H1 (cell line): ENCODE measurements around the gene RSPO1. TPM values are rescaled to one million over a fixed set of nuclear protein-coding genes. Genes with fewer than 3 reads are reported as not detected.

Experiments
- CTCF ChIA-PET: fragments of 300-600 bp; sonication (Branson Sonifier 250); formaldehyde crosslinking; loops from one replicate; lab custom pipeline; 2021; ENCODE audit not compliant: partially characterized antibody; lab: Charles Lee
- POLR2A ChIA-PET: fragments of 300-600 bp; sonication (Branson Sonifier 250); formaldehyde crosslinking; loops from one replicate; lab custom pipeline; 2021; ENCODE audit warnings: inconsistent platforms; ENCODE audit not compliant: partially characterized antibody; lab: Charles Lee
- DNase-seq, 2 experiments: peaks; one replicate each; pipeline versions ENCODE4 v3.0.0 to v3.0.0-alpha.2; 2010 to 2022; ENCODE audit warnings: low spot score in 2 of 2, low read depth in 1 of 2, mixed read lengths in 1 of 2
- FAIRE-seq: peaks from 2 replicates; lab custom pipeline; 2011; peaks lifted over from hg19 to GRCh38; lab: Jason Lieb, UNC
- H2AFZ ChIP-seq: 2 replicates; pipeline ENCODE4 v1.8.1; 2012; ENCODE audit warnings: low read length, inconsistent platforms
- H2AK5ac ChIP-seq: 2 replicates; pipeline ENCODE4 v1.6.1; 2013; ENCODE audit warnings: low read depth, low read length
- H2BK120ac ChIP-seq: replicated peaks from 2 replicates; pipeline ENCODE3; 2013; ENCODE audit warnings: low read depth, low read length, inconsistent platforms
- H2BK12ac ChIP-seq: 2 replicates; pipeline ENCODE4 v1.6.1; 2013; ENCODE audit warnings: low read depth, low read length
- H2BK15ac ChIP-seq: 2 replicates; pipeline ENCODE4 v1.6.1; 2013; ENCODE audit warnings: low read length
- H2BK20ac ChIP-seq: 2 replicates; pipeline ENCODE4 v1.6.1; 2013; ENCODE audit warnings: low read length
- H2BK5ac ChIP-seq: 2 replicates; pipeline ENCODE4 v1.6.1; 2013; ENCODE audit warnings: low read depth, low read length
- H3K14ac ChIP-seq: 2 replicates; pipeline ENCODE4 v1.6.1; 2013; ENCODE audit warnings: inconsistent platforms; ENCODE audit not compliant: insufficient read length
- H3K18ac ChIP-seq: 2 replicates; pipeline ENCODE4 v1.6.1; 2013; ENCODE audit warnings: low read length; ENCODE audit errors: extremely low read depth
- H3K23ac ChIP-seq: 2 replicates; pipeline ENCODE4 v1.6.1; 2013; ENCODE audit warnings: inconsistent platforms; ENCODE audit not compliant: insufficient read length
- H3K23me2 ChIP-seq: 2 replicates; pipeline ENCODE4 v1.6.1; 2013; ENCODE audit warnings: low read depth, low read length
- H3K27ac ChIP-seq: 2 replicates; pipeline ENCODE4 v1.6.1; 2011; ENCODE audit warnings: low read depth, low read length, inconsistent platforms
- H3K27me3 ChIP-seq, 4 experiments: replicated peaks in 1 of 4; 1 replicate in 1 of 4; 2 replicates in 3 of 4; pipeline versions ENCODE4 v1.6.1 to v1.8.1; 2011 to 2013; ENCODE audit warnings: low read length in 3 of 4, mild to moderate bottlenecking in 3 of 4, inconsistent platforms in 2 of 4, mixed read lengths in 2 of 4, moderate library complexity in 1 of 4; ENCODE audit not compliant: control insufficient read depth in 3 of 4, insufficient read depth in 3 of 4; ENCODE audit errors: extremely low read depth in 1 of 4
- H3K36me3 ChIP-seq, 4 experiments: 2 replicates each; pipeline versions ENCODE4 v1.6.1 to v1.8.1; 2011 to 2013; ENCODE audit warnings: mild to moderate bottlenecking in 4 of 4, low read length in 3 of 4, moderate library complexity in 2 of 4, control low read depth in 1 of 4, inconsistent platforms in 1 of 4; ENCODE audit not compliant: insufficient read depth in 4 of 4, control insufficient read depth in 2 of 4
- H3K4ac ChIP-seq: replicated peaks from 2 replicates; pipeline ENCODE3; 2013; ENCODE audit warnings: low read length, low read depth, mixed read lengths, inconsistent platforms; ENCODE audit not compliant: insufficient read length
- H3K4me1 ChIP-seq, 4 experiments: replicated peaks in 1 of 4; 1 replicate in 1 of 4; 2 replicates in 3 of 4; pipeline versions ENCODE4 v1.6.1 to v1.8.1; 2011 to 2013; ENCODE audit warnings: low read length in 3 of 4, inconsistent platforms in 2 of 4, mixed read lengths in 1 of 4; ENCODE audit not compliant: insufficient read depth in 4 of 4, control insufficient read depth in 3 of 4
- H3K4me2 ChIP-seq, 2 experiments: 2 replicates each; pipeline versions ENCODE4 v1.6.1 to v1.8.1; 2011 to 2013; ENCODE audit warnings: low read depth in 2 of 2, low read length in 2 of 2, control low read depth in 1 of 2, inconsistent platforms in 1 of 2, mild to moderate bottlenecking in 1 of 2; ENCODE audit not compliant: insufficient read depth in 1 of 2
- H3K4me3 ChIP-seq, 4 experiments: fragments of 200-600, 300-600 bp in 1 of 4; sonication (generic), shearing (Covaris generic), sonication (Bioruptor Twin) in 1 of 4; 2 replicates each; pipeline versions ENCODE4 v1.5.1 to v1.8.1; 2011 to 2016; ENCODE audit warnings: low read length in 4 of 4, low read depth in 3 of 4, control low read depth in 2 of 4, inconsistent platforms in 2 of 4, mild to moderate bottlenecking in 2 of 4, mixed read lengths in 1 of 4, moderate library complexity in 1 of 4; ENCODE audit not compliant: insufficient read depth in 2 of 4; ENCODE audit errors: extremely low read depth in 1 of 4
- H3K56ac ChIP-seq: replicated peaks from 2 replicates; pipeline ENCODE3; 2013; ENCODE audit warnings: low read depth, mild to moderate bottlenecking, mixed read lengths, low read length, inconsistent platforms; ENCODE audit not compliant: insufficient read length
- H3K79me1 ChIP-seq: 2 replicates; pipeline ENCODE4 v1.6.1; 2013; ENCODE audit warnings: low read depth, low read length, control low read depth
- H3K79me2 ChIP-seq, 2 experiments: 2 replicates each; pipeline versions ENCODE4 v1.6.1 to v1.8.1; 2012 to 2013; ENCODE audit warnings: low read length in 2 of 2, mild to moderate bottlenecking in 2 of 2, inconsistent platforms in 1 of 2; ENCODE audit not compliant: insufficient read depth in 2 of 2, control insufficient read depth in 1 of 2
- H3K9ac ChIP-seq, 4 experiments: replicated peaks in 1 of 4; 1 replicate in 1 of 4; 2 replicates in 3 of 4; pipeline versions ENCODE4 v1.6.1 to v1.8.1; 2011 to 2013; ENCODE audit warnings: low read depth in 3 of 4, low read length in 3 of 4, control low read depth in 2 of 4, mild to moderate bottlenecking in 2 of 4, moderate library complexity in 2 of 4, inconsistent platforms in 1 of 4; ENCODE audit errors: extremely low read depth in 1 of 4
- H3K9me3 ChIP-seq, 2 experiments: 2 replicates each; pipeline versions ENCODE4 v1.6.1 to v1.8.1; 2012 to 2013; ENCODE audit warnings: mild to moderate bottlenecking in 2 of 2, moderate library complexity in 2 of 2, control low read depth in 1 of 2, inconsistent platforms in 1 of 2, low read depth in 1 of 2, low read length in 1 of 2, mixed read lengths in 1 of 2; ENCODE audit not compliant: insufficient read depth in 2 of 2
- H4K20me1 ChIP-seq, 2 experiments: replicated peaks in 1 of 2; 2 replicates each; pipeline versions ENCODE3 to v1.8.1; 2011 to 2013; ENCODE audit warnings: inconsistent platforms in 2 of 2, low read length in 2 of 2, mild to moderate bottlenecking in 1 of 2; ENCODE audit not compliant: insufficient read depth in 2 of 2, control insufficient read depth in 1 of 2
- H4K5ac ChIP-seq: 2 replicates; pipeline ENCODE4 v1.6.1; 2013; ENCODE audit warnings: low read length, low read depth, mixed read lengths, inconsistent platforms; ENCODE audit not compliant: insufficient read length
- H4K8ac ChIP-seq: 2 replicates; pipeline ENCODE4 v1.8.0; 2013; ENCODE audit warnings: mild to moderate bottlenecking, moderate library complexity, low read length, inconsistent platforms; ENCODE audit not compliant: insufficient read depth; ENCODE audit errors: extremely low read depth
- H4K91ac ChIP-seq: replicated peaks from 2 replicates; pipeline ENCODE3; 2013; ENCODE audit warnings: low read length, mixed read lengths, inconsistent platforms; ENCODE audit not compliant: insufficient read length
- ASH2L ChIP-seq: fragments of 200-600, 300-600 bp; sonication (generic); IDR thresholded peaks from one replicate; pipeline ENCODE4 v1.7.1; 2017; ENCODE audit warnings: low read length
- BCL11A ChIP-seq, 2 experiments: IDR thresholded peaks; one replicate each; pipeline ENCODE4 v1.6.1; 2011; ENCODE audit warnings: low read depth in 2 of 2, low read length in 2 of 2, mild to moderate bottlenecking in 2 of 2
- CHD1 ChIP-seq: IDR thresholded peaks from 2 replicates; pipeline ENCODE4 v1.6.1; 2012; ENCODE audit warnings: low read depth, low read length, improper control_type of control experiment
- E2F6 ChIP-seq: IDR thresholded peaks from 2 replicates; pipeline ENCODE4 v1.6.1; 2012; ENCODE audit warnings: inconsistent platforms
- EP300 ChIP-seq, 2 experiments: IDR thresholded peaks; 1 replicate in 1 of 2; 2 replicates in 1 of 2; pipeline ENCODE4 v1.6.1; 2011 to 2012; ENCODE audit warnings: low read depth in 2 of 2, low read length in 2 of 2, mild to moderate bottlenecking in 2 of 2, borderline replicate concordance in 1 of 2, inconsistent platforms in 1 of 2, moderate library complexity in 1 of 2
- GTF2F1 ChIP-seq: IDR thresholded peaks from 2 replicates; pipeline ENCODE4 v1.6.1; 2012; ENCODE audit warnings: low read depth, low read length, improper control_type of control experiment, borderline replicate concordance
- HDAC2 ChIP-seq, 2 experiments: fragments of 300-600 bp in 1 of 2; sonication (generic) in 1 of 2; IDR thresholded peaks; 2 replicates each; pipeline ENCODE4 v1.6.1; 2011 to 2012; ENCODE audit warnings: low read depth in 2 of 2, low read length in 2 of 2, mild to moderate bottlenecking in 2 of 2, moderate library complexity in 2 of 2, borderline replicate concordance in 1 of 2, inconsistent platforms in 1 of 2
- KDM5A ChIP-seq: fragments of 200-600 bp; IDR thresholded peaks from 2 replicates; pipeline ENCODE4 v1.7.1; 2012; ENCODE audit warnings: mild to moderate bottlenecking, low read length, inconsistent platforms, mixed read lengths
- POLR2AphosphoS5 ChIP-seq: IDR thresholded peaks from 2 replicates; pipeline ENCODE4 v1.6.1; 2011; ENCODE audit warnings: low read depth, low read length
- SP4 ChIP-seq: IDR thresholded peaks from 2 replicates; pipeline ENCODE4 v1.6.1; 2012; ENCODE audit warnings: low read length, inconsistent platforms
- TEAD4 ChIP-seq: IDR thresholded peaks from 2 replicates; pipeline ENCODE4 v1.6.1; 2012; ENCODE audit warnings: low read depth, low read length, inconsistent platforms, mixed read lengths
- USF2 ChIP-seq: IDR thresholded peaks from 2 replicates; pipeline ENCODE4 v1.6.1; 2011; ENCODE audit warnings: low read length, improper control_type of control experiment
- WGBS, 2 experiments: shearing (Covaris generic) in 1 of 2; methylation state at CpG; one replicate each; pipeline versions ENCODE4 v1.1.6 to v1.1.7; 2013 to 2015; ENCODE audit warnings: low lambda C conversion rate in 2 of 2, mixed read lengths in 2 of 2, inconsistent platforms in 1 of 2, low coverage in 1 of 2, missing lambda C conversion rate in 1 of 2; ENCODE audit not compliant: insufficient replicate concordance in 2 of 2, insufficient coverage in 1 of 2, insufficient read length in 1 of 2; ENCODE audit errors: extremely low coverage in 1 of 2, missing lambda C conversion rate in 1 of 2; 5-methylcytosine and 5-hydroxymethylcytosine counted together
- polyA plus RNA-seq, 7 experiments: library from polyadenylated mRNA; depleted of rRNA in 3 of 7; stranded (reverse) in 5 of 7; unstranded in 2 of 7; fragments of >200 nt in 5 of 7; fragments of 200-250 nt in 2 of 7; gene quantifications; 1 replicate in 5 of 7; 2 replicates in 1 of 7; 4 replicates in 1 of 7; pipeline versions ENCODE4 v1.2.1 to v1.2.3, GENCODE V29; 2011 to 2013; ENCODE audit warnings: missing spikeins in 2 of 7, mixed read lengths in 2 of 7
- total RNA-seq: library from RNA; stranded (reverse); fragmentation: NEBNext Ultra II Directional; extraction: Animal tissue kit (Norgen Biotek cat#: 25700); gene quantifications from 2 replicates; pipeline ENCODE4 v1.2.1, GENCODE V29; 2021

The RSPO1 gene
- total and polyA plus RNA-seq, 2 of the 8 experiments (the other 6 are each of a cell fraction or from before 2014, with no cell fraction given), result 0.39 TPM; not detected in 1

GRCh38 chr1:37670133-37670532 is 35.4 kb upstream of the RSPO1 start:
- no peak for FAIRE-seq
- peaks cover 0 to 10% (median 1%) of the 10 kb centered on the region in 4 experiments; a peak in 3 of 7 replicates for H3K4me1 ChIP-seq
- CTCF ChIA-PET, result interaction anchor here (20.8 kb wide), 1 partner anchor 67 kb away, joined by 400 read pairs; no protein-coding TSS in a partner anchor
- TF ChIP-seq KDM5A (no peak), GTF2F1 (no peak), EP300 (IDR thresholded peaks at IDR 0.05; ENCODE audit: borderline replicate concordance in 1 of 2, low read depth in 2 of 2, low read length in 2 of 2) (no peak), POLR2AphosphoS5 (no peak), ASH2L (no peak), CHD1 (no peak), BCL11A (IDR thresholded peaks at IDR 0.05; ENCODE audit: low read depth in 2 of 2, low read length in 2 of 2) (no peak), HDAC2 (IDR thresholded peaks at IDR 0.05; ENCODE audit: borderline replicate concordance in 1 of 2, low read depth in 2 of 2, low read length in 2 of 2) (no peak), USF2 (no peak), SP4 (no peak), E2F6 (no peak), TEAD4 (no peak)

More at GRCh38 chr1:37670133-37670532, 35.4 kb upstream of the RSPO1 start:
- H2BK120ac ChIP-seq, result no peak overlapping the region
- H2BK12ac ChIP-seq, result no peak overlapping the region
- no peak overlapping the region for H3K23ac ChIP-seq
- no peak overlapping the region for H4K91ac ChIP-seq
- H3K9me3 ChIP-seq, result no peaks in the 10 kb centered on the region
- H2AK5ac ChIP-seq, result no peak overlapping the region
- H2AFZ ChIP-seq, result no peak overlapping the region
- no peaks in the 10 kb centered on the region for H3K36me3 ChIP-seq
- no peak overlapping the region for H3K4me2 ChIP-seq
- no peak overlapping the region for H2BK20ac ChIP-seq
- no peak overlapping the region for H2BK15ac ChIP-seq
- 88% methylated on average over 2 of the region's 2 CpGs; no CpG with 5 or more reads in 1 of the 2 experiments for WGBS, 2 experiments
- H3K23me2 ChIP-seq, result no peaks in the 10 kb centered on the region; the same call in 1 of the 2 replicates
- no peak overlapping the region for H3K27ac ChIP-seq
- POLR2A ChIA-PET, result interaction anchor here (1.6 kb wide), 1 partner anchor 37 kb away, joined by 3 read pairs; no protein-coding TSS in a partner anchor
- H3K4ac ChIP-seq, result no peak overlapping the region
- H3K18ac ChIP-seq, result no peak overlapping the region
- H2BK5ac ChIP-seq, result no peak overlapping the region
- no peak overlapping the region for H3K14ac ChIP-seq
- peaks cover 0 to 2% (median 0%) of the 10 kb centered on the region in 4 experiments; a peak in 1 of 7 replicates for H3K27me3 ChIP-seq
- H3K56ac ChIP-seq, result no peak overlapping the region
- no peak overlapping the region for H3K4me3 ChIP-seq
- no peaks in the 10 kb centered on the region for H3K79me1 ChIP-seq
- H3K9ac ChIP-seq, result no peak overlapping the region
- H3K79me2 ChIP-seq, result no peaks in the 10 kb centered on the region
- DNase-seq, result no peak
- H4K5ac ChIP-seq, result no peak overlapping the region
- H4K20me1 ChIP-seq, result no peaks in the 10 kb centered on the region
- H4K8ac ChIP-seq, result no peak overlapping the region
